ENCODE measurements around the gene PSMD6. TPM values are rescaled to one million over a fixed set of nuclear protein-coding genes. Genes with fewer than 3 reads are reported as not detected.

PSMD6 gene
- total RNA-seq, 2 experiments from 2014 or later: 67.2 to 70.1 TPM

GRCh38 chr3:63964681-63965485 lies 58.4 kb downstream of the PSMD6 start:
- POLR2A ChIA-PET: no interaction called here
- Mint-ChIP-seq H3K9me3 (no peaks in the 10 kb centered on the region), H3K4me3 (no peak overlapping the region), H3K27me3 (no peaks in the 10 kb centered on the region), H3K4me1 (peaks cover 42% of the 10 kb centered on the region), H3K27ac (no peak overlapping the region), H3K36me3 (peaks cover 3% of the 10 kb centered on the region)
- DNase-seq (no peak), ATAC-seq (ENCODE audit: low read depth) (no peak)

GRCh38 chr3:63963496-63963895 lies 59.8 kb downstream of the PSMD6 start:
- Mint-ChIP-seq H3K27ac (peak overlapping the region; percentile 7), H3K9me3 (no peaks in the 10 kb centered on the region), H3K27me3 (no peaks in the 10 kb centered on the region), H3K4me1 (peaks cover 41% of the 10 kb centered on the region), H3K36me3 (peaks cover 3% of the 10 kb centered on the region), H3K4me3 (no peak overlapping the region)
- ATAC-seq (ENCODE audit: low read depth) (no peak), DNase-seq (no peak)
- POLR2A ChIA-PET: no interaction called here

GRCh38 chr3:63961891-63962290 lies 61.4 kb downstream of the PSMD6 start:
- H3K4me3 Mint-ChIP-seq: no peak overlapping the region
- DNase-seq (no peak), ATAC-seq (ENCODE audit: low read depth) (peak; percentile 87)
- H3K9me3 Mint-ChIP-seq: no peaks in the 10 kb centered on the region
- H3K27me3 Mint-ChIP-seq: no peaks in the 10 kb centered on the region
- peaks cover 35% of the 10 kb centered on the region for H3K4me1 Mint-ChIP-seq
- H3K27ac Mint-ChIP-seq: no peak overlapping the region
- POLR2A ChIA-PET: interaction anchor here (0.8 kb wide), 1 partner anchor 26 kb away, joined by 4 read pairs; no protein-coding TSS in a partner anchor
- peaks cover 3% of the 10 kb centered on the region for H3K36me3 Mint-ChIP-seq

Other genes with a start within 250 kb of the PSMD6 start
- gene C3orf49, start 204.2 kb downstream of the PSMD6 start, total RNA-seq: not detected
- gene THOC7, start 159.7 kb downstream of the PSMD6 start, total RNA-seq: 10 to 100 TPM; 70.1 to 77.4 TPM
- 10 to 100 TPM; 88.2 to 91.8 TPM for gene ATXN7, start 159.6 kb downstream of the PSMD6 start, total RNA-seq
- gene SCAANT1, start 111.1 kb downstream of the PSMD6 start, total RNA-seq: 1 to 10 TPM in 1 of 2 experiments, not detected in 1; 1.8 TPM
- not detected for gene PRICKLE2, start 202.0 kb upstream of the PSMD6 start, total RNA-seq

All from activated naive CD8-positive, alpha-beta T cell treated with anti-CD3 and anti-CD28 coated beads, Interleukin-2, amount 10 ng/mL, durations not matched to agents 7 days and 5 days (primary cell).